NCI-H1092 (cell line): Measurements from ENCODE around the gene SBNO2.
"Not testable (repeated sequence)": the region's sequence is repeated elsewhere in the genome, so short reads cannot be mapped to it uniquely, and the experiment has no call there.

Experiments used
- DNase-seq: peaks from one replicate; lab custom pipeline; 2025; lab: John Stamatoyannopoulos, UW

SBNO2 gene

DNA sequence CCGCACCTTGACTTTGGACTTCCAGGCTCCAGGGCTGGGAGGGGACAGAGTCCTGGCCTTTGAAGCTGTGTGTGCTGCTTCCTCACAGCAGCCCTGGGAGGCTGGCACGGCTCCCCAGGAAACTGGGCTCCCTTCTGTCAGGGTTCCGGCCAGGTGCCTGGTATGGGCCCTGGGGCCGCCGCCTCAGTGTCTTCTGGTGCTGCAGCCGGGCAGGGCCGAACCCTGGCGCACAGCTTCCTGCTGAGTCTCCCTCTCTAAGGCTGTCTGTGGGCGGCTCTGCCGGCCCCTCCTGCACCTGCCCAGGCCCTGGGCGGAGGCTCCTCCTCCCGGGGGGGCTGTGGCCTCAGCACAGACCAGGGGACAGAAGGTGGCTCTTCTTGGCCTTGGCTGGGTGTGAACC, 37.9 kb downstream of the SBNO2 start:
- DNase-seq, result no peak

DNA sequence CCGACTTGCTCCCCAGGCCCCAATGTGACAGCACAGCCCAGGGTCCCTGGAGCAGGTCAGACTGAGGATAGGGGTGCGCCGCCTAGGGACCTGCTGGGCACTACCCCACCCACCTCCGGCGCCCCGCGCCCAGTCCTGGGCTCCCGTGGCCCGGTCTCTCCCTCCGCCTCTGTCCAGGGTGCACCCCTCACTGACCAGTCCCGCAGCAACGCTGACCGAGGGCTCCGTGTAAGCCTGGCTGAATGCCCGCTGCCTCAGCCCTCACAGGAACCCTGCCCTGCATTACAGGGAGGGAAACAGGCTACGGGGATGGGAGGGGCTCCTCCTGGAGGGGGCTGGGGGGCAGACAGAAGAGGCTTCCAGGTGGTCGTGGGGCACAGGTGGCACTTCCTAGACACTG, 38.6 kb downstream of the SBNO2 start:
- DNase-seq, result no peak

DNA sequence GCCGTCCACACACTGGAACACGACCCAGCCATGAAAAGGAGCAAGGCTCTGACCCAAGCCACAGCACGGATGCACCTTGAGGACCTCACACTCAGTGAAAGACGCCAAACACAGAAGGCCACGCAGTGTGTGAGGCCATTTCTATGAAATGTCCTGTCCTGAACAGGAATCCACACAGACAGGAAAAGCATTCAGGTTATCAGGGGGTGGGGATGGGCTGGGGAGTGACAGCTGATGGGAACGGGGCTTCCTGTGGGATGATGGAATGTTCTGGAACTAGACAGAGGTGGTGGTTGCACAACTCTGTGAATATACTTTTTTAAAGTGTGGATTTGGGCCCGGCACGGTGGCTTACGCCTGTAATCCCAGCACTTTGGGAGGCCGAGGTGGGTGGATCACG, 39.6 kb downstream of the SBNO2 start:
- no peak for DNase-seq

DNA sequence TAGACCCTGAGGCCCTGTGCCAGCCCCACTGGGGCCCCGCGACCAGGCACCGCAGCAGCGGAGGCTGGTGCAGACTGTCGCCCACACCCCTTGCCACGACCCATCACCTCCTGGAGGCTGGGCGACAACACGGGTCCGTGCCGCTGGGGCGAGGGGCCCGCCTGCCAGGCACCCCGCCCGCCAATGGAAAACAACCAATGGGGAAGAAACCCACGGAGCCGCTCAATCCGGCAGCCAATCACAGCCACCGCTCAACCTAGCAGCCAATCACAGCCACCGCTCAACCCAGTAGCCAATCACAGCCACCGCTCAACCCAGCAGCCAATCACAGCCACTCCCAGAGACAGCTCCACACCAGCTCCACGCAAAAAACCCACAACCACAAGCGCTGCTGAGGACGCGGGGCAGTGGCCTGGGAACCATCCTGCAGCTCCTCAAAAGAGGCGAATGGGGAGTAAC, 40.6 kb downstream of the SBNO2 start:
- no peak for DNase-seq

DNA sequence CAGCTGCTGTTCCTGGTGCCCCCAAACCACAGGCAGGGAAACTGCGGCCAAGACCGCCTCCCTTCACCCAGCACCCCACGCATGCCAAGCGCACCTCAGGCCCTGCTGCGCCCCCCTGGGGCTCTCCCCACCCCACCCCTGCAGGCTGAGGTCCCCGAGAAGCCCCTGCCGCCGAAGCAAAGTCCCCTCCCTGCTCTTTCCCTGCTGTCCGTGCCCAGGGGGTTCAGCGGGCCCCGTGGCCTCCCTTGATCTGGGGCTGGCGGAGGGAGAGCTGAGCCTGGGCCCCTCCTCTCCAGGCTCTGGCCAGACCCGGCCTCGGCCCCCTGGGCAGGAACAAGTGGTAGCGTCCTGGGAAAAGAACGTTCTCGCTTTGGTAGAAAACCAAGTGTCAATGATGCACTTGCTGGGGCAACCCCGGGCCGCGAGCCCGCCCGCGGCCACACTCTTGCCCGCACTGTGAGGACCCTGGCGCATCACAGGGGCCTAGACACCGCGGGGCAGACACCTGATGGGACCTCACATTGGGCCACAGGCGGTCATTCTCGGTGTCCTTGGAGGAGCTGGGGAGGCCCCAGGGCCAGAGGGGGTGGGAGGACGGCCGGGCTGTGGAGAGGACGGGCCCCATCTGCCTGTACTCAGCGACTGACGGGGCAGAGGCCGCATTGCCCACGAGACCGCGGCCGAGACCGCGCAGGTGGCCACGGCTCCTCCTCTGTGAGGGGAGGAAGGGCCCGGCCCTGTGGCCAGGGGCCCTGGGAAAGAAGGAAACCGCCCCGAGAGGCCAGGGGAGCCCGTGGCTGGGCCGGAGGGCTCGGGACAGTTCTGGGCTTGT, 41.3 kb downstream of the SBNO2 start:
- DNase-seq, result no peak

DNA sequence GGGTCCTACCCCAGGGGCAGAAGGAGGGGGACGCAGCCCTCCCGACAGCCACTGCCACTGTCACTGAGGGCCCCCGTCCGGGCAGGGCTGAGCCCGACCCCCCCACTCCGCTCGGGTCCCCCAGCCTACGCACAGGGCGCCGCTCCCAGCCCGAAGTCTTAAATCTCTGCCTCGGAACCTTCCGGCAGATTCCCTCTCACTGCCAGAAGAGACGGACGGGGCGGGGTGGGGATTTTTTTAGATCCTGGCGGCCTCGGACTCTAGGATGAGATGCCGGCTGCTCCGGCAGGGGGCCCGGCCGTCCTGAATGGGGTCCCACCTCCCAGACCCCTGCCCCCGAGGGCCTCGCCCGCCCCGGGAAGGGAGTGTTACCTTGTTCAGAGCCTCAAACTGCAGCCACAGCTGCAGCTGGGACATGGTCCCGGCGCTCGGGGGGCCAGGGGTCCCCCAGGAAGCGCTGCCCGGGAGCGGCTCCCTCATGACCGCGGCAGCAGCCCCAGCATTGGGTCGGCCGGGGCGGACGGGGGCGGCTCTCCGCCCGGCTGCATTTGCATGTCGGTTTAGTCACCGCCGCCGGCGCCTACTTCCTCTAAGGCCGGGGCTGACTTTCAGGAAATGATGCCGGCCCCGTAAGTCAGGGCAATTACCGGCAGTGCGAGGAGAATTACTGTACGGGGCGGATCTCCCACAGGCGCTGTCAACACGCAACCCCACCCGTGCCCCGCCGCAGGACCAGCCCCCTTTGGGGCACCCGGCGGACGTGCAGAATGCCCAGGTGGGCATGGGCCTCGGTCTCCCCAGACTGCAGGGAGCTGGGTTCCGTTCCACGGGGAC, 42.1 kb downstream of the SBNO2 start:
- no peak for DNase-seq

DNA sequence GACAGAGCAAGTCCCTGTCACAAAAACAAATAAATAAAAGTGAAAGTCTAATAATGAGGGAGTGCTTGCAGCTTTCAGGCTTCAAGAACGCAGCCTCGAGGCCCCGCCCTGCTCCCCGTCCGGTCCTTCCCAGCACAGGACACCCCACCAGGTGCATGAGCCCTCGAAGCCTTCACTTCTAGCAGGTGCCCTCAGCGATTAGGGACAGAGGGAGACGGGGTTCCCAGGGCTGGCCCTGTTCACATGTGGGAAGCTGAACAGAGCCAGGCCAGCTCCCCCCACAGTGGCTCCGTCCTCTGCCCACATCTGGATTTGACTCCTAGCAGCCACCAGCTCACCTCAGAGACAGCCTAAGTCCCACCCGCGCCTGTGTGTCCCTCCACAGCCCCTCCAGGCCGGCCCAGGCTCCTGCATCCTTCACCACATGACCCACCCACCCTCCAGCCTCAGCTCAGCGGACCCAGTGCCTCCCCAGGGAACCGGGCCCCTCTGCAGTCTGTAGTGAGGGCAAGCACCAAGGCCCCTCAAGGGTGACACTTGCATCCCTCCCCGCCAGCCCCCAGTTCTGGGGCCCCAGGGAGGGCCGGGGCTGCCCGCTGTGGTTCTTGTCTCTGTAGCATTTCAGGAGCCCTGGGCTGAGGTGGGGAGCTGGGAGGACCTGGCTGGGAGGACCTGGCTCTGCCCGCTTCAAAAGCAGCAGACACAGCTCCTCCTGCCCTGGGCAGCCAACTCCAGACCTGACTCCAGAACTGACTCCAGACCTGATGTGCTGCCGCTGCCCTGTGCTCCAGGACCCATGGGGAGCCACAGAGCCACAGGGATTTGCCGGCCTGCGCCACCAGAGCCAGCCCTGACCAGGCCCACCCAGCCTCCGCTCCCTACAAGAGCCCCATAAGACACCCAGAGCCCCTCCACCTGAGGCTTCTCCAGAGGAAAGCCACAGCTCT, 43.0 kb downstream of the SBNO2 start:
- no peak for DNase-seq

DNA sequence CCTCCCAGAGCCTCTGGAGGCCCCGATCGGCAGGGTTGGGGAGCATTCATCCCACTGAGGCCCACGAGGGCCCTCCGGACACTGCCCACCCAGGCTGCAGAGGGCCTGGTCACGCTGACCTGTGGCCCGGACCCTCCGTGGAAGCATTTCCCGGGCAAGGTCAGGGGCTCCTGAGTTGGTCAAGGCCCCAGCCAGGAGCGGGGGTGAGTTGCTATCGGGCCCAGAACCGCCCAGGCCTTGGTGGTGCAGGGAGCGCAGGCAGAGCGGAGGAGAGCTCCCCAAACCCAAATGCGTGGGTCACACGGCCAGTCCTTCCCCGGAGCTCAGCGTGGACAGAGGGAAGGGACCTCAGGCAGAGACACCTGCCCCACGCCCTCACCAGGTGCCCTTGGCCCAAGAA, 44.5 kb downstream of the SBNO2 start:
- no peak for DNase-seq

DNA sequence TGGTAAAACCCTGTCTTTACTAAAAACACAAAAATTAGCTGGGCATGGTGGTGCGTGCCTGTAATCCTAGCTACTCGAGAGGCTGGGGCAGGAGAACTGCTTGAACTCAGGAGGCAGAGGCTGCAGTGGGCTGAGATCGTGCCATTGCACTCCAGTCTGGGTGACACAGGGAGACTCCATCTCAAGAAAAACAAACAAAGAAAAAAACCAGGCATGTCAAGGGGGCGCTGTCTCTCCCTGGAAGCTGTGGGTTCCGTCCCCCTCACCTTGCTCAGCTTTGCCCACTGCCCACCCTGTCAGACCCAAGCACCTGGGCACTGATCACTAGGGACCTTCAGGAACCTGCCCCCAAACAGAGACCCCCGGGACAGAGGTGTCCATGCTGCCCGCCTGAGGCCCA, 45.0 kb downstream of the SBNO2 start:
- DNase-seq, result not testable (repeated sequence)

DNA sequence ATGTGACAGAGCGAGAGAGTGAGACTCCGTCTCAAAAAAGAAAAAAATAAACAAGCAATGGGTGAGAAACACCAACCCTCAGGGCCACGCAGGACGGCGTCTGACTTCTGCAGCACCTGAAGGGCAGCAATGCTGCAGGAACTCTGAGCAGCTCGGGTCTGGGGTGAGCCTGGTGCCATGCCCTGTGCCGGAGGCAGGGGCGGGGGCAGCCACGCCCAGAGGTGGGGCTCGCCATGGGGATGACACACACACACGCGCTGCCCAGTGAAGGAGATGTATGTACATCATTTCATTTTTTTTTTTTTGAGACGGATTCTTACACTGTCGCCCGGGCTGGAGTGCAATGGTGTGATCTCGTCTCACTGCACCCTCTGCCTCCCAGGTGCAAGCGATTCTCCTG, 46.0 kb downstream of the SBNO2 start:
- DNase-seq, result no peak

DNA sequence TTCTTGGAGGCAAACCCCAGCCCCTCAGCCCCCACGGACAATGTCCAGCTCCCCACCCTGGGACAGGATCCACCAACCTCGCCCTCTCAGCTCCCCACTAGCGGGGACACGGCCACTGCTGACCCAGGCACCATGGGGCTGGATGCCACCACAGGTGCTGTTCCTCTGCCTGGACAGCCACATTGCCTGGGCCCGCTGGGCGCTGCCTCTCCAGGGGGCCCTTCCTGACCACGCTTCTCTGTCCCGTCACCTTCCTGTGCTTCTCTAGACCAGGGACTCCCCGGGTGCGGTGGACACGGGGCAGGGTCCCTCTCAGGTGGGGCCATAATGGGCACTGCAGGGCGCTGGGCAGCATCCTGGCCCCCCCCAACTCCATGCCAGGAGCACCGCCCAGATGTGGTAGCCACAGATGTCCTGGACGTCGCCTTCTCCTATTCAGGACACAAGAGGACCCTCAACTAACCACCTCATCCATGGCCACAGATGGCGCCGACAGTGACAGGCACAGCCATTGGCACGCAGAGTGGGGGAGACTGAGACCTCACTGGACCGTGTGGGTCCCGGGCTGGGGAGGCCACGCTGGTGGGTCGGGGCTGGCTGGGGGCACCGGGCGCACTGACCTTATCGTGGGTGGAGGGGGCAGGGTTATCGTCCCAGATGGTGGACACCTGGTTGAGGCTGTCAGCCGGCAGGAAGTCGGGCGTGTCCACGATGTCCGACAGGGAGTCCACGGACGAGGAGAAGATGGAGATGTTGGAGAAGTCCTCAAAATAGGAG, 46.9 kb downstream of the SBNO2 start:
- no peak for DNase-seq

DNA sequence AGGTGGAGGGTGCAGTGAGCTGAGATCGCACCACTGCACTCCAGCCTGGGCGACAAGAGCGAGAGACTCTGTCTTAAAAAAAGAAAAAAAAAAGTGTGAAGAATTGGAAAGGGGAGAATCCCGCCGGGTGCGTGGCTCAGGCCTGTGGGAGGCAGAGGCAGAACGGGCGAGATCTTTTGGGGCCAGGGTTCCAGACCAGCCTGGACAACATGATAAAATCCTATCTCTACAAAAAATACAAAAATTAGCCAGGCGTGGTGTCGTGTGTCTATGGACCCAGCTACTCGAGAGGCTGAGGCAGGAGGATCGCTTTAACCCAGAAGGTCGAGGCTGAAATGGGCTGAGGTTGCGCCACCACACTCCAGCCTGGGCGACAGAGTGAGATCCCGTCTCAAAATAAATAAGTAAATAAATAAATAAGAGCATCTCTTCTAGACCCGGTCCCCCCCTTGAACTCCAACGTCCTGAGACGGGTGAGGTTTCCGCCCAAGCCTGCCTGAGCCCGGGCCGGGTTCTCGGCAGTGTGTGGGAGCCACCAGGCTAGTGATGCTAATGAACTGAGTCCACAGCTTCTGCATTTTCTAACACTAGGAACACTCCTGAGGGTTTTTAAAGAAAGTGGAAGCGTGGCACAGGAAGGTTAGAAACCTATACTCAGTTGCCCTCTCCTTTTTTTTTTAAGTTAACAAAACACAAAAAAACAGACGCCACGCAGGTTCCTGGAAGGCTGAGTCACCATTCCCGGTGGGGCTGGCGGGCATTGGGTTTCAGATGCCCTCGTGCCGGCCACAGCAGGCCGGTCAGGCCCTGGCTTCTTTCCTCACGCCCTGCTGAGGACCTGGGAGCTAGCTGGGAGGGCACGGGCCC, 48.2 kb downstream of the SBNO2 start:
- no peak for DNase-seq

DNA sequence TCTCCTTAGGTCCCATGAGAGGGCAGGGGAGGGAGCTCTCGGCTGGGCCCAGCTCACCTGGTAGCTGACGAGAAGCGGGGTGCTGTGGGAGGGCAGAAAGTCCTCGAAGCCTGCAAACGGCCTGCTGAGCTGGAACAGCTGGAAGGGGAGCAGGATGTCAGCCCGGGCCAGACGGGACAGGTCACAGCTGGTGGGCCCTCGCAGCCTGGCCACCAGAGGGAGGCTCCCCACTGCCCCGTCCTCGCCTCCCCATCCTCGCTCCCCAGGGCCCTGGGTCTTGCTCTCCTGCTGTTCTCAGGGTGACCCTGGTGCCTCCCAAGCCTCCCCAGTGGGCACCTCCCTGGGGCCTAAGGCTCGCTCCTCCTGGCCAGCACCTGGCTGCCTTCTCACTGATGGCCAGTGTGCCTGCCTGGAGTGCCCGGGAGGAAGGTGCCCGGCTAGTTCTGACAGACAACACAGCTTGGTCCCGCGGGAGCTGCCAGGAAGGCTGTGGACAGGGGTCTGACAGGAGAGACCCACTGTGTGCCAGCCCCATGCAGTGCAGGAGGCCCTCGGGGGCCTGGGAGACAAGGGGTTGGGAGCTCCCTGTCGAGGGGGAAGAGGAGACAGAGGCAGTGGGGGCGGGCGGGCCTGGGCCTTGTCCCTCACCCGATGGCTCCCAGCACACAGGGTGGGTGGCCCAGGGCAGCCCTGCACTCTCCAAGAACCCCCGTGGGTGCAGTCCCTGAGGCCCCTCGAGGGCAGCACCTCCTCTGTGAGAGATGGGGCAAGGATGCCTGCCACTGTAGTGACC, 50.0 kb downstream of the SBNO2 start:
- DNase-seq, result no peak

DNA sequence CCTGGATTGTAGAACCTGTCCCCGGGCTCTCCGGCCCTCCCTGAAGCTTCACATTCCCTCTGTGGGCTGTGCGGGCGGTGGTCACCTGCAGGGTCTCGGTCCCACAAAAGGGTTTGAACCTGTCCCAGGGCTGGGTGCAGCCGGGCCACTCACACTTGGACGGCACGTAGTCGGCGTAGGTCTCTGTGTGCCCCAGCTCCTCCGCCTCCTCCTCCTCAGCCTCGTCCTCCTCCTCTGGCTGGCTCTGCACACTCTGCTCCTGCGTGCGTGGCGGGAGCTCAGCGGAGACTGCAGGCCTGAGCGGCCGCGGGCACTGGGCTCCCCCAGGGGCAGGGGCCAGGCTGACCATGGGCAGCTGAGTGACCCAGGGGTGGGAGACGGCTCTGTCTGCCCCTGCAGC, 50.7 kb downstream of the SBNO2 start:
- no peak for DNase-seq

DNA sequence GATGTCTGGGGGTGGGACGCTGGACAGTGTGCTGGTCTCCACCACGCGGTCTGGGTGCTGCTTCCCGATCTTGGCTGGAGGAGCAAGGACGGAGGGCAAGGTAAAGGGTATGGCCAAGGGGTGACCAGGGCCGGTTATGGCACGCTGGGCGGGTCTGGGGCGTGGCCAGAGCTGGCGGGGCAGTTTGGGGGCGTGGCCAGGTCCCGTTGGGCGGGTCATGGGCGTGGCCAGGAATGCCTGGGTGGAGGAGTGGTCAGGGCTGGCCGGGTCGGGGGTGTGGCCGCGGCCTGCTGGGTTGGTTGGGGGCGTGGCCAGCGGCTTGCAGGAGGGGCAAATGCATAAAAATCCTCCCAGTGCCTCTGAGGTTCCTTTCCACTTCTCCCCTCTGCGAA, 51.1 kb downstream of the SBNO2 start:
- no peak for DNase-seq

DNA sequence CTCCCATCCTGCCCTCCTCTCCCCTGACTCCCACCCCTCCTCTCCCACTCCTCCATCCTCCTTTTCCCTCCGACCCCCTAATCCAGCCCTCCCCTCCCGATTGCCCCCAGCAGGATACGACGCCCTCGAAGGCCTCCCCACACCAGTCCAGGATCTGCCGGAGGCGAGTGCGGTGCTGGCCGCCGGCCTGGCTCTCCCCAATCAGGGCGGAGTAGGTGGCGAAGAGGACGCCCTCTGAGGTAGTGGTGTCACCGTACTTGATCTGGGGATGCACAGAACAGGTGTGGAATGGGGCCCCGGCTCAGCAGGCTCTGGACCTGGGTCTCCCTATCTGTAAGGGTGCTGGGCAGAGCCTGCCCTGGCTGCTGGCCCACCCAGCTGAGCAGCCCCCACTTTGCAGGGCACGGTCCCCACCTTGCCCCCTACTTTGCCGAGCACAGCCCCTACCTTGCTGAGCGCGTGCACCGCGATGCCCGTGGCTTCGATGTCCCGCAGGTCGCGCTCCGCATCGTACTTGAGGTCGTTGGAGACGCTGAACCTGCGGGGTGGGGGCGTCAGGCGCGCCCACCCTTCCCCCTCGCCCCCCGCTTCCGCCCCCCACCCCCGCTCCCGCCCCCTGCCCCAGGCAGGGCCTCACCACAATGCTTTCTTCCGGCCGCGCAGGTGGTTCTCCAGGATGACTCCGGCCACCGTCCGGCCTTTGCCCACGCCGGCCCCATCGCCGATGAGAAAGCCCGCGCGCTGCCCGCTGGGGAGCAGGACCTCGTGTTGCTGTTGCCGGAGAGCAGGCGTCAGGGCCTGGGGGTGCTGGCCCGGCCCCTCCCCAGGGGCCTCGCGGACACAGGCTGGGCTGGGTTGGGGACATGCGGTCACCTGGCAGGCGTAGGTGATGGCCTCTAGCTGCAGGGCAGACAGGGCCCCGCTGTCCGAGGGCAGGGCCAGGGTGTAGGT, 51.8 kb downstream of the SBNO2 start:
- DNase-seq, result no peak

DNA sequence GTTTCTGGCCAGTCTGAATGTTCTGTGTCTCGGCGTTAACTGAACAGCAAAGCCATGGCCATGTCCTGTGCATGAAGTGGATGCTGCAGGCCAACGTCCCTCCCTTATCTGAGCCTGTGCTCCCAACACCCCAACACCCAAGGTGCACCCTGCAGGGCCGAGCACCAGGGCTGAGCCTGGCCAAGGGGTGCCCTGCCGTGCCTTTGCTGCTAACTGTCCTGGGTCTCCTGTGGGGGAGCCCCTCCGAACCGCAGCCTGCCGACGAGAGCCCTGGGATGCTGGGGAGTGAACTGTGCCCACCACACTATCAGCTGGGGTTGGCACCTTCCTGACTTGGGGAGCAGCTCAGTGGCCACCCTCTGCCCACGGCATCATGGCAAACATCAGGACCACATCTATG, 52.7 kb downstream of the SBNO2 start:
- DNase-seq, result no peak

DNA sequence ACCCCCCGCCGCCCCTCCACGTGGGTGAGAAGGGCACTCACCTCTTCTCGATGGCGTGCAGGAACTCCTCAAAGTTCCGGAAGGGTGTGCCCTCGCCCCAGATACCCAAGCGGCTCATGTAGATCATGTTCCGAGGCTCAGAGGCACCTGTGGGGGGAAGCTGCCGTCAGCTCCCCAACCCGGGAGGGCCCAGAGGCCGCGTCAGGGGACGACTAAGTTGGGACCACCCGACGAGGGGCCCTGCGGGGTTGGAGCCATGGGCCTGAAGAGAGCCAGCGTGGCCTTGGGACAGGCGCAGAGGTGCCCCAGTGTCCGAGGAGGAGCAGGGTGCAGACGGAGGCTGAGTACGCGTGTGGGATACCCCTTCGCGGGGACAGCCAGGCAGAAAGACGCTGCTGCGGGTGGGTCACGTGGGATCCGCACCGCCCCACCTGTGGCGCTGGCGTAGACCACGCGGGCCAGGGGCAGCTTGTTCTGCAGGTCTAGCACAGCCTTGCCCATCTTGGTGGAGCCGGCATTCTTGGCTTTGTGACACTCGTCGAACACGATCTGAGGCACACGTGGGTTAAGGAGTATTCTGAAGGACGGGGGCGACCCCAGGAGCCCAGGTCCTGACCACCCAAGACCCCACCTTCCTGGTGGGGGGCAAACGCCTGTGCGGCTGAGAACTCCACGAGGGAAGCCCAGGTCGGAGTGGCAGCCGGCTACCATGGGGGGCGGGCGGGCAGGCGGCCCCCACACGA, 54.4 kb downstream of the SBNO2 start:
- DNase-seq, result no peak
